GM23338 (cell line): ENCODE measurements around the gene WNT11. TPM values are rescaled to one million over a fixed set of nuclear protein-coding genes. Genes with fewer than 3 reads are reported as not detected.

Source experiments
- ATAC-seq: fragments of 200-7000 bp; cut with Tn5 transposase; 3 replicates; pipeline ENCODE4 v1.9.1; 2020
- DNase-seq: peaks from one replicate; pipeline ENCODE4 v3.0.0-alpha.2; 2015; ENCODE audit warnings: low spot score
- H2AFZ ChIP-seq: fragments of 200-600 bp; sonication (generic); 2 replicates; pipeline ENCODE4 v1.8.0; 2016; ENCODE audit warnings: antibody characterized with exemption, mild to moderate bottlenecking, moderate library complexity
- H3F3A ChIP-seq: fragments of 200-600 bp; sonication (generic); replicated peaks from 2 replicates; pipeline ENCODE4 v1.8.0; 2017; ENCODE audit warnings: antibody characterized with exemption, mixed run types, low read depth
- H3K27ac ChIP-seq: fragments of 200-600 bp; sonication (generic); 2 replicates; pipeline ENCODE4 v1.6.1; 2016; ENCODE audit warnings: low read depth
- H3K27me3 ChIP-seq: fragments of 200-600 bp; sonication (generic); 2 replicates; pipeline ENCODE4 v1.8.0; 2016; ENCODE audit warnings: mild to moderate bottlenecking, mixed run types, moderate library complexity; ENCODE audit not compliant: insufficient read depth
- H3K36me3 ChIP-seq: fragments of 200-600 bp; sonication (generic); 2 replicates; pipeline ENCODE4 v1.8.0; 2016; ENCODE audit warnings: mild to moderate bottlenecking; ENCODE audit not compliant: insufficient read depth
- H3K4me1 ChIP-seq: fragments of 200-600 bp; sonication (generic); 2 replicates; pipeline ENCODE4 v1.8.0; 2016; ENCODE audit warnings: mild to moderate bottlenecking, moderate library complexity; ENCODE audit not compliant: insufficient read depth
- H3K4me2 ChIP-seq: fragments of 200-600 bp; sonication (generic); 2 replicates; pipeline ENCODE4 v1.7.1; 2017; ENCODE audit warnings: mixed run types
- H3K4me3 ChIP-seq: fragments of 200-600 bp; sonication (generic); 2 replicates; pipeline ENCODE4 v1.6.1; 2016; ENCODE audit warnings: mixed run types
- H3K79me2 ChIP-seq: fragments of 200-600 bp; sonication (generic); replicated peaks from 2 replicates; pipeline ENCODE4 v1.8.0; 2017; ENCODE audit warnings: mild to moderate bottlenecking; ENCODE audit not compliant: insufficient read depth
- H3K9me2 ChIP-seq: fragments of 200-600 bp; sonication (generic); 2 replicates; pipeline ENCODE4 v1.8.0; 2017; ENCODE audit not compliant: insufficient read depth
- H4K20me1 ChIP-seq: fragments of 200-600 bp; sonication (generic); replicated peaks from 2 replicates; pipeline ENCODE4 v1.8.0; 2017; ENCODE audit warnings: mild to moderate bottlenecking; ENCODE audit not compliant: insufficient read depth
- H3K27ac Mint-ChIP-seq: 2 replicates; pipeline ENCODE4 v1.8.0; 2020; ENCODE audit warnings: inconsistent platforms, mild to moderate bottlenecking, moderate library complexity, mixed read lengths
- H3K27me3 Mint-ChIP-seq: 3 replicates; pipeline ENCODE4 v1.8.0; 2022; ENCODE audit warnings: low read depth, mild to moderate bottlenecking, moderate library complexity, mixed read lengths, inconsistent platforms; ENCODE audit not compliant: insufficient read depth, poor library complexity
- H3K36me3 Mint-ChIP-seq: 3 replicates; pipeline ENCODE4 v1.8.0; 2021; ENCODE audit warnings: low read depth, mild to moderate bottlenecking, inconsistent platforms, moderate library complexity, mixed read lengths
- H3K4me1 Mint-ChIP-seq: 3 replicates; pipeline ENCODE4 v1.8.0; 2020; ENCODE audit warnings: mild to moderate bottlenecking, inconsistent platforms, mixed read lengths
- H3K4me3 Mint-ChIP-seq: 3 replicates; pipeline ENCODE4 v1.8.0; 2021; ENCODE audit warnings: moderate library complexity, mild to moderate bottlenecking, inconsistent platforms, mixed read lengths
- H3K9me3 Mint-ChIP-seq: 3 replicates; pipeline ENCODE4 v1.8.0; 2020; ENCODE audit warnings: moderate library complexity, mild to moderate bottlenecking, inconsistent platforms, mixed read lengths
- CTCF ChIP-seq, 2 experiments: fragments of 200-600 bp in 1 of 2; sonication (generic) in 1 of 2; conservative IDR thresholded peaks; 2 replicates each; pipeline versions ENCODE4 v1.5.1 to v1.6.1; 2016 to 2017; ENCODE audit warnings: antibody characterized with exemption in 2 of 2, low read depth in 2 of 2, mild to moderate bottlenecking in 2 of 2, moderate library complexity in 1 of 2
- ETS1 ChIP-seq: IDR thresholded peaks from 2 replicates; pipeline ENCODE4 v1.6.1; 2016; ENCODE audit warnings: antibody characterized with exemption
- EZH2 ChIP-seq: fragments of 200-600 bp; sonication (generic); IDR thresholded peaks from one replicate; pipeline ENCODE4 v1.8.0; 2017; ENCODE audit warnings: antibody characterized with exemption, mild to moderate bottlenecking, low read depth; ENCODE audit not compliant: unreplicated experiment
- NANOG ChIP-seq: IDR thresholded peaks from 2 replicates; pipeline ENCODE4 v1.6.1; 2016; ENCODE audit warnings: antibody characterized with exemption, borderline replicate concordance
- POLR2AphosphoS5 ChIP-seq: IDR thresholded peaks from 2 replicates; pipeline ENCODE4 v1.6.1; 2016; ENCODE audit warnings: antibody characterized with exemption, low read depth
- REST ChIP-seq: IDR thresholded peaks from one replicate; pipeline ENCODE4 v1.6.1; 2018; ENCODE audit warnings: antibody characterized with exemption; ENCODE audit not compliant: unreplicated experiment
- STAT1 ChIP-seq: IDR thresholded peaks from one replicate; pipeline ENCODE4 v1.6.1; 2016; ENCODE audit warnings: antibody characterized with exemption; ENCODE audit not compliant: unreplicated experiment
- ZNF114 ChIP-seq: fragments of 250-450 bp; sonication (Bioruptor Pico); IDR thresholded peaks from 2 replicates; pipeline ENCODE4 v1.5.0; 2020; ENCODE audit warnings: mild to moderate bottlenecking, moderate library complexity
- ZNF331 ChIP-seq: fragments of 250-450 bp; sonication (Bioruptor Pico); IDR thresholded peaks from 2 replicates; pipeline ENCODE4 v1.5.0; 2020; ENCODE audit warnings: low read depth, mild to moderate bottlenecking, moderate library complexity
- polyA plus RNA-seq: library from polyadenylated mRNA; unstranded; fragments of >200 nt; fragmentation: Nextera tagmentation; extraction: Ambion mirVana; gene quantifications from 2 replicates; pipeline ENCODE4 v1.2.1, GENCODE V29; 2016
- total RNA-seq: library from RNA; depleted of rRNA; stranded (reverse); fragments of >200 nt; shearing (Covaris generic); gene quantifications from 2 replicates; pipeline ENCODE4 v1.2.3, GENCODE V29; 2014

WNT11 gene
- total and polyA plus RNA-seq, 2 experiments from 2014 or later, result 0.44 to 0.56 TPM

- TF ChIP-seq REST (no peak), ZNF114 (CRISPR knock-in tag) (no peak), STAT1 (no peak), CTCF (conservative IDR thresholded peaks at IDR 0.05; ENCODE audit: low read depth in 2 of 2) (no peak), POLR2AphosphoS5 (no peak)
Measured at GRCh38 chr11:76216536-76217325, 10.4 kb upstream of the WNT11 start (continued).

GRCh38 chr11:76215941-76216340, 9.6 kb upstream of the WNT11 start:
- Histone ChIP-seq H3K36me3 (no peaks in the 10 kb centered on the region), H3K4me2 (no peak overlapping the region), H4K20me1 (no peaks in the 10 kb centered on the region; the same call in 1 of the 2 replicates), H3K9me2 (no peaks in the 10 kb centered on the region), H3K4me3 (no peak overlapping the region), H2AFZ (no peak overlapping the region; the same call in 1 of the 2 replicates), H3K79me2 (no peaks in the 10 kb centered on the region), H3K27ac (no peak overlapping the region), H3K4me1 (peaks cover 10% of the 10 kb centered on the region; the same call in 1 of the 2 replicates), H3K27me3 (peaks cover 23% of the 10 kb centered on the region), H3F3A (no peaks in the 10 kb centered on the region)
- Mint-ChIP-seq H3K9me3 (no peaks in the 10 kb centered on the region), H3K36me3 (no peaks in the 10 kb centered on the region), H3K4me3 (no peak overlapping the region), H3K27me3 (peaks cover 41% of the 10 kb centered on the region), H3K27ac (no peak overlapping the region), H3K4me1 (peaks cover 27% of the 10 kb centered on the region)
- no peak for ATAC-seq
- DNase-seq, result no peak
- TF ChIP-seq CTCF (conservative IDR thresholded peaks at IDR 0.05; ENCODE audit: low read depth in 2 of 2) (no peak), ZNF331 (CRISPR knock-in tag) (no peak), NANOG (no peak), ETS1 (no peak), ZNF114 (CRISPR knock-in tag) (no peak), EZH2 (no peak)
